GM12801 (cell line): ENCODE measurements around the gene TP63.

Experiments used
- TF ChIP-seq, protein P1 (sequence below): IDR thresholded peaks from one replicate; pipeline ENCODE4 v1.5.1; 2011; ENCODE audit warnings: control low read depth; ENCODE audit not compliant: insufficient read length; ENCODE audit errors: extremely low read depth

Gene TP63

DNA sequence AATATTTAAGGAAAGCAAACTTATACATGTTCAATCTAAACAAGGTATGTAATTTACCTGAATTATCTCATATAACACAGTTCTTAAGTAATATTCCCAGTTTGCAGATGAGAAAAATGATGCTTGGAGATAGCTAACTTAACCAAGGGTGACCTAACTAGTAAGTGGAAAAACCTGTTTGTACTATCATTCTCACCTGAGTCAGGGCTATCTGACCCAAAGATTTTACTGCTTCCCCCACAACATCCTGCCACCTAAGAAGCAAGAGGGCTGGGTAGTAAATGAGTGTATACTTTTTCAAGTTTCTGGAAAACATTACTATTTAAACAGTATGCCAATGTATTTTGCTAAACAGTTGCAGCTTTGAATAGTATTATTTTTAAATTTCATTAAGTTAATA is 10.6 kb downstream of the TP63 start:
- TF ChIP-seq, protein P1, sequence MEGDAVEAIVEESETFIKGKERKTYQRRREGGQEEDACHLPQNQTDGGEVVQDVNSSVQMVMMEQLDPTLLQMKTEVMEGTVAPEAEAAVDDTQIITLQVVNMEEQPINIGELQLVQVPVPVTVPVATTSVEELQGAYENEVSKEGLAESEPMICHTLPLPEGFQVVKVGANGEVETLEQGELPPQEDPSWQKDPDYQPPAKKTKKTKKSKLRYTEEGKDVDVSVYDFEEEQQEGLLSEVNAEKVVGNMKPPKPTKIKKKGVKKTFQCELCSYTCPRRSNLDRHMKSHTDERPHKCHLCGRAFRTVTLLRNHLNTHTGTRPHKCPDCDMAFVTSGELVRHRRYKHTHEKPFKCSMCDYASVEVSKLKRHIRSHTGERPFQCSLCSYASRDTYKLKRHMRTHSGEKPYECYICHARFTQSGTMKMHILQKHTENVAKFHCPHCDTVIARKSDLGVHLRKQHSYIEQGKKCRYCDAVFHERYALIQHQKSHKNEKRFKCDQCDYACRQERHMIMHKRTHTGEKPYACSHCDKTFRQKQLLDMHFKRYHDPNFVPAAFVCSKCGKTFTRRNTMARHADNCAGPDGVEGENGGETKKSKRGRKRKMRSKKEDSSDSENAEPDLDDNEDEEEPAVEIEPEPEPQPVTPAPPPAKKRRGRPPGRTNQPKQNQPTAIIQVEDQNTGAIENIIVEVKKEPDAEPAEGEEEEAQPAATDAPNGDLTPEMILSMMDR: no peak

DNA sequence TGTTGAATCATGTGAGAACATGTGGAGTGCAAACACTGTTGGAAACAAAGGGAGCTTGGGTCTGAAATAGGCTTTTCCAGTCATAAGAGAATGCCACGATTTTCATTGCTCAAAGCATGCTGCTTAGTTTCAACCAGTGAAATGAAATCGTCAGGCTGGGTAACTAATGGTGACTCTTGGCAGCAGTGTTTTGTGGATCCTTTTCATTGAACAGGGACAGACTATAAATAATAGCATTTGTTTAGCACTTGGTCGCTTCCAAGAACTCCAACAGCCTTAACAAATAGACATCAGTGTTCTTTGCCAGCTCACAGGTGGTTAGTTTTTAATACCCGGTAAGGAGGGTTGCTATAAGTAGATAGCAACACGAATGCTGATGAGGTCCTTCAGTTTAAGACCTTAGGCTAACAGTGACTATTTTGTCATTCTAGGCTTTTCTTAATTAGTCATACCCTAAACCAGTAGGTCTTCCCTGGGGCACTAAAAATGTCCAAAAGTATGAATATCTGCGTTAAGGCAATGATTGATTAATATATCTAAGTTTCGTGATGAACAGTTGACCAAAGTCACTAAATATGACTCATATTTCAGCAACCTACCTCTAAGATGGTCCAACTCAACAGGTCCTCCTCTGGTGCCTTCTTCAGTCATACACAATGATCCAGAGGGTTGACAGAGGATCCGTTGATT is 15.8 kb downstream of the TP63 start:
- TF ChIP-seq, protein P1: no peak

DNA sequence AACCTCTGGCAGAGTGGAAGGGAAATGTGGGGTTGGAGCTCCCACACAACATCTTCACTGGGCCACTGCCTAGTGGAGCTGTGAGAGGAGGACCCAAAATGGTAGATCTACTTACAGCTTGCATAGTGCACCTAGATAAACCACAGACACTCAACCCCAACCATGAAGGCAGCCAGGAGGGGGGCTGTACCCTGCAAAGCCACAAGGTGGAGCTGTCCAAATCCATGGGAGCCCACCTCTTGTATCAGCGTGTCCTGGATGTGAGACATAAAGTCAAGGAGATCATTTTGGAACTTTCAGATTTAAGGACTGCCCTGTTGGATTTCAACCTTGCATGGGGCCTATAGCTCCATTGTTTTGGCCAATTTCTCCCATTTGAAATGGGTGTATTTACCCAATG is 20.9 kb downstream of the TP63 start:
- TF ChIP-seq, protein P1: no peak

DNA sequence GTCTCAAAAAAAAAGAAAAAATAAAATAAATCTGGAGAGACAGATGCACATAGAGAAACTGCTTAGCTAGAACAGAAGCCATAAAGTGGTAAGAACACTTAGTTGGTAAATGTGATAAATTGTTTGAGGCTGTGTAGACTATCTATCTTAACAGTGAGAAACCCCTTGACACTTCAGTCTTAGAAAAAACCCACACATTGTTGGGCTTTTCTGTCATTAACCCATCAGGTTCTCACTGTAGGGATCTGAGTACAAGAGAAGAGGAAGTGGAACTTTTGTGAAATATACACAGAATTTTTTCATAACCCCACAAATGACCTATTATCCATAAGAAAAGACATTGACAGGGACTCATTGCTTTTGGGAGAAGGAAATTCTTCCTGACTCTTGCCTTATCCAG is 24.4 kb downstream of the TP63 start:
- TF ChIP-seq, protein P1: no peak

DNA sequence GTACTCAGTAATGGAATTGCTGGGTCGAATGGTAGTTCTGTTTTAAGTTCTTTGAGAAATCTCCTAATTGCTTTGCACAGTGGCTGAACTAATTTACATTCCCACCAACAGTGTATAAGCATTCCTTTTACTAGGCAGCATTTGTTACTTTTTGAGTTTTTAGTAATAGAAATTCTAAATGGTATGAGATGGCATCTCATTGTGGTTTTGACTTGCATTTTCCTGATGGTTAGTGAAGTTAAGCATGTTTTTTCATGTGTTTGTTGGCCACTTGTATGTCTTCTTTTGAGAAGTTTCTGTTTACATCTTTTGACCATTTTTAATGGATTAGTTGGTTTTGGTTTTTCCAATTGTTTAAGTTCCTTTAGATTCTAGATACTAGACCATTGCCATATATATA is 28.4 kb downstream of the TP63 start:
- TF ChIP-seq, protein P1: no peak

DNA sequence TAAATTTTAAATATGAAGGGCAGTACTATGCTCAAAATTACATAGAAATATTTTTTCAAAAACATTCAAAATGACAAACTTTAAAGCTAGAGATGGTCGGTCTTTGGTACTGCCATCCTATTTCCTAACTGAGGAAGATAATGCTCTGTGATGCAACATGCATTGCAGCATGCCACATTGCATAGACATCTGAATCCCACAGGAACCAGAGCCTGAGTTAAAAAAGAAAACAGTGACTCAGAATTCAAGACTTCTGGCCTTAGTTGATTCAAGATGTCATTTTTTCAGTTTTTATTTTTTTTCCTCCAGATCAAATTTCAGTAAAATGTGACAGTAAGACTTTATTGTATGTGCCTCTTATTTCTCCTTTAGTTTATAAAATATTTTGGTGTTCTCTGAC is 33.1 kb downstream of the TP63 start:
- TF ChIP-seq, protein P1: no peak

DNA sequence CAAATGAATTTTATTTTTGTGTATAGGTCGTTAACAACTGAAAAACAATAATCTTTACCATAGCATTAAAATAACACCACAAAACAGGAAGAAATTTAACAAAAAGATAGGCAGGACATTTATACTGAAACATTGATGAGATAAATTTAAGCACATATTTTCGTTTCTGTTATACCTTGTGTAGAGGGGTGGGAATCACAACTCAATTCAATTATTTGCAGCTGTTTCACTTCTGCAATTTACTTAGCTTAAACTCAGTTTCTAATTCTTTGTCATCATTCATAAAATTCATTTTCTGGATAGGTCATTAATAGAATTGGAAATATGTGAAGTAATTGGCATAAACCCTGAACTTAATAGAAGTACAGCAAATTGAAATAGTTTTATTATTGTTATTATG is 42.3 kb downstream of the TP63 start:
- TF ChIP-seq, protein P1: no peak
